A549 treated with dexamethasone at 1 μM for 4 hours (cell line): ENCODE data around the gene PALD1. TPM values are rescaled to one million over a fixed set of nuclear protein-coding genes. Genes with fewer than 3 reads are reported as not detected.

Experiments used
- total RNA-seq: library from RNA; stranded (reverse); fragments of 200-300 nt; extraction: Qiagen RNA extraction; gene quantifications from 5 replicates; pipeline ENCODE4 v1.2.3, GENCODE V29; 2022

PALD1 gene
- total RNA-seq, result 4.8 to 6.9 TPM (median 6.7 TPM) in 5 replicates

GRCh38 chr10:70478191-70479164 is at the start of gene PALD1:
TSS of gene PALD1 (plus strand) at chr10:70478767. CDS start at chr10:70525952, 47,185 bp downstream.

GRCh38 chr10:70441161-70441894 is 37.2 kb upstream of the PALD1 start, which contains the start of gene NODAL:
TSS of gene NODAL (minus strand) at chr10:70441681. CDS start at chr10:70441667, 14 bp downstream.

GRCh38 chr10:70602665-70603448 is 124.3 kb downstream of the PALD1 start, which contains the start of gene PRF1:
TSS of gene PRF1 (minus strand) at chr10:70602741. CDS start at chr10:70600902, 1,839 bp downstream.

Other genes with a start within 250 kb of the PALD1 start
- gene PPA1, start 245.3 kb upstream of the PALD1 start, total RNA-seq, result 236 to 298 TPM (median 245 TPM) in 5 replicates
- gene NPFFR1, start 194.8 kb upstream of the PALD1 start, total RNA-seq, result 0.01 to 0.02 TPM (median 0.01 TPM) in 4 of 5 replicates, not detected in the other
- 16.4 to 21.9 TPM (median 18.8 TPM) in 5 replicates for gene LRRC20, start 96.1 kb upstream of the PALD1 start, total RNA-seq
- gene EIF4EBP2, start 74.6 kb upstream of the PALD1 start, total RNA-seq, result 13.6 to 17.3 TPM (median 16.3 TPM) in 5 replicates
- 0.05 TPM in 1 of 5 replicates, not detected in the others for gene NODAL, start 37.1 kb upstream of the PALD1 start, total RNA-seq
- 0.02 to 0.16 TPM (median 0.05 TPM) in 3 of 5 replicates, not detected in the others for gene PRF1, start 124.0 kb downstream of the PALD1 start, total RNA-seq
- gene ADAMTS14, start 193.7 kb downstream of the PALD1 start, total RNA-seq, result 0.11 to 0.22 TPM (median 0.16 TPM) in 5 replicates